Activated CD4-positive, CD25-positive, alpha-beta regulatory T cell treated with anti-CD3 and anti-CD28 coated beads, Interleukin-2, amount 50 U/mL, for 24 hours (primary cell): ENCODE data around the gene ASPN.

Source experiments
- ATAC-seq, 2 donors: fragments of 150-1000 bp; cut with Tn5 transposase; one replicate each; pipeline ENCODE4 v1.10.0; 2021; ENCODE audit warnings: mild to moderate bottlenecking in 1 of 2, moderate library complexity in 1 of 2

ASPN gene

GRCh38 chr9:92407818-92408217, 74.5 kb downstream of the ASPN start:
- ATAC-seq, result no peak

- ATAC-seq, result peak; percentile 54 to 72
These were observed 75.8 kb downstream of the ASPN start for GRCh38 chr9:92406477-92406876.
